ENCODE data around the gene UGT1A8. TPM values are rescaled to one million over a fixed set of nuclear protein-coding genes. Genes with fewer than 3 reads are reported as not detected.
A peak's percentile ranks its signal among the peaks of the same experiment; 100 is the strongest.
"Not testable (repeated sequence)": the region's sequence is repeated elsewhere in the genome, so short reads cannot be mapped to it uniquely, and the experiment has no call there.

UGT1A8 gene
- total RNA-seq, result not detected
- total RNA-seq, result 0 reads per million in 2 donors

DNA sequence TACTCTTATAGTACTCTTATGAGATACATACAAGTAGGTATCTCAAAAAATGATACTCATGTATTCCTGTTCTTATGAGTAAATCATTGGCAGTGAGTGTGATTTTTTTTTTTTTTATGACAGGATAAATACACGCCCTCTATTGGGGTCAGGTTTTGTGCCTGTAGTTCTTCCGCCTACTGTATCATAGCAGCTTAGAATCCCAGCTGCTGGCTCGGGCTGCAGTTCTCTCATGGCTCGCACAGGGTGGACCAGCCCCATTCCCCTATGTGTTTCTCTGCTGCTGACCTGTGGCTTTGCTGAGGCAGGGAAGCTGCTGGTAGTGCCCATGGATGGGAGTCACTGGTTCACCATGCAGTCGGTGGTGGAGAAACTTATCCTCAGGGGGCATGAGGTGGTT, at the start of gene UGT1A8:
UGT1A8 (plus strand) TSS at position 158 of the 400 bp plus-strand sequence; CDS start at position 233, 75 bp downstream.
- H3K36me3 Mint-ChIP-seq (ENCODE audit: low read depth); H3K27ac Mint-ChIP-seq; H3K4me1 Mint-ChIP-seq; ATAC-seq; DNase-seq; H3K9me3 ChIP-seq (ENCODE audit: control insufficient read depth, low read length, poor library complexity, severe bottlenecking); H3K4me3 Mint-ChIP-seq: not testable (repeated sequence)
- peaks cover 21% of the 10 kb centered on the region for H3K27me3 Mint-ChIP-seq

- Mint-ChIP-seq H3K36me3 (ENCODE audit: low read depth) (no peaks in the 10 kb centered on the region), H3K4me1 (no peaks in the 10 kb centered on the region), H3K4me3 (no peak overlapping the region), H3K27ac (no peak overlapping the region), H3K27me3 (peaks cover 16% of the 10 kb centered on the region)
- DNase-seq, result no peak
- H3K9me3 ChIP-seq (ENCODE audit: control insufficient read depth, low read length, poor library complexity, severe bottlenecking), result no peaks in the 10 kb centered on the region
- no peak for ATAC-seq
Measured at GRCh38 chr2:233571001-233571400, 46.4 kb upstream of the UGT1A8 start.

DNA sequence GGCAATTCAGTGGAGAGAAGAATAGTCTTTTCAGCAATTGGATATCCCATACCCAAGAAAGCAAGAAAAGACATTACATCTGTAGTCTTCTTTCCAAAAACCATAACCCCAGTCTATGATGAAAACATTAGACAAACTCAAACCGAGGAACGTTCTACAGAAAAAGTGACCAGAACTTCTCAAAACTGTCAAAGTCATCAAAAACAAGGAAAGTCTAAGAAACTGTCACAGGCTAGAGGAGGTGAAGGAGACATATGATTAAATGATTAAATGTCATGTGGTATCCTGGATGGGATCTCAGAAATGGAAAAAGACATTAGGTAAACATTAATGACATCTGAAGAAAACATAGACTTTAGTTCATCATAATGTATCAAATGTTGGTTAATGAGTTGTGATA, 46.0 kb upstream of the UGT1A8 start:
- no peak overlapping the region for H3K4me3 Mint-ChIP-seq
- no peak for ATAC-seq

GRCh38 chr2:233572468-233572867, 45.0 kb upstream of the UGT1A8 start:
- Mint-ChIP-seq H3K4me1 (no peaks in the 10 kb centered on the region), H3K36me3 (ENCODE audit: low read depth) (no peaks in the 10 kb centered on the region), H3K27ac (no peak overlapping the region), H3K27me3 (peaks cover 16% of the 10 kb centered on the region), H3K4me3 (no peak overlapping the region)
- ATAC-seq (no peak), DNase-seq (no peak)
- no peaks in the 10 kb centered on the region for H3K9me3 ChIP-seq (ENCODE audit: control insufficient read depth, low read length, poor library complexity, severe bottlenecking)

More for the DNA sequence above, 46.0 kb upstream of the UGT1A8 start:
- Mint-ChIP-seq H3K4me1 (no peaks in the 10 kb centered on the region), H3K36me3 (ENCODE audit: low read depth) (no peaks in the 10 kb centered on the region), H3K27ac (no peak overlapping the region), H3K27me3 (peaks cover 16% of the 10 kb centered on the region)
- no peaks in the 10 kb centered on the region for H3K9me3 ChIP-seq (ENCODE audit: control insufficient read depth, low read length, poor library complexity, severe bottlenecking)
- DNase-seq, result no peak

DNA sequence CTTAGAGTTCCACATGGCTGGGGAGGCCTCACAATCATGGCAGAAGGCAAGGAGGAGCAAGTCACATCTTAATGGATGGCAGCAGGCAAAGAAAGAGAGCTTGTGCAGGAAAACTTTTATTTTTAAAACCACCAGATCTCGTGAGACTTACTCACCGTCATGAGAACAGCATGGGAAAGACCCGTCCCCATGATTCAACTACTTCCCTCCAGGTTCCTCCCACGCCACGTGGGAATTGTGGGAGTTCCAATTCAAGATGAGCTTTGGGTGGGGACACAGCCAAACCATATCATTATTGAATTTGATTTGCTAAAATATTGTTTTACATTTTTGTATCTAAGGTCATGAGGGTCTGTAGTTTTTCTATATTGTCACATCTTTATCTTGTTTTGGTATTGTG, 40.1 kb upstream of the UGT1A8 start:
- H3K36me3 Mint-ChIP-seq (ENCODE audit: low read depth); H3K27ac Mint-ChIP-seq; H3K9me3 ChIP-seq (ENCODE audit: control insufficient read depth, low read length, poor library complexity, severe bottlenecking); DNase-seq; H3K4me1 Mint-ChIP-seq; H3K27me3 Mint-ChIP-seq; H3K4me3 Mint-ChIP-seq; ATAC-seq: not testable (repeated sequence)

- H3K9me3 ChIP-seq (ENCODE audit: control insufficient read depth, low read length, poor library complexity, severe bottlenecking); ATAC-seq; H3K36me3 Mint-ChIP-seq (ENCODE audit: low read depth); H3K4me1 Mint-ChIP-seq; H3K27ac Mint-ChIP-seq; DNase-seq: not testable (repeated sequence)
- peak overlapping the region; percentile 16 for H3K4me3 Mint-ChIP-seq
- H3K27me3 Mint-ChIP-seq, result peaks cover 36% of the 10 kb centered on the region
Measured at GRCh38 chr2:233583217-233583965, 34.0 kb upstream of the UGT1A8 start.

GRCh38 chr2:233584210-233584609, 33.2 kb upstream of the UGT1A8 start:
- Mint-ChIP-seq H3K4me3 (no peak overlapping the region), H3K27me3 (peaks cover 44% of the 10 kb centered on the region), H3K4me1 (no peaks in the 10 kb centered on the region), H3K36me3 (ENCODE audit: low read depth) (peaks cover 4% of the 10 kb centered on the region), H3K27ac (no peak overlapping the region)
- DNase-seq (no peak), ATAC-seq (no peak)
- no peaks in the 10 kb centered on the region for H3K9me3 ChIP-seq (ENCODE audit: control insufficient read depth, low read length, poor library complexity, severe bottlenecking)

- H3K27ac Mint-ChIP-seq, result no peak overlapping the region
- no peaks in the 10 kb centered on the region for H3K9me3 ChIP-seq (ENCODE audit: control insufficient read depth, low read length, poor library complexity, severe bottlenecking)
- H3K27me3 Mint-ChIP-seq, result peaks cover 47% of the 10 kb centered on the region
- no peak for DNase-seq
- H3K4me1 Mint-ChIP-seq, result no peaks in the 10 kb centered on the region
- no peak for ATAC-seq
- peaks cover 4% of the 10 kb centered on the region for H3K36me3 Mint-ChIP-seq (ENCODE audit: low read depth)
- no peak overlapping the region for H3K4me3 Mint-ChIP-seq
Measured at GRCh38 chr2:233588400-233588799, 29.0 kb upstream of the UGT1A8 start.

DNA sequence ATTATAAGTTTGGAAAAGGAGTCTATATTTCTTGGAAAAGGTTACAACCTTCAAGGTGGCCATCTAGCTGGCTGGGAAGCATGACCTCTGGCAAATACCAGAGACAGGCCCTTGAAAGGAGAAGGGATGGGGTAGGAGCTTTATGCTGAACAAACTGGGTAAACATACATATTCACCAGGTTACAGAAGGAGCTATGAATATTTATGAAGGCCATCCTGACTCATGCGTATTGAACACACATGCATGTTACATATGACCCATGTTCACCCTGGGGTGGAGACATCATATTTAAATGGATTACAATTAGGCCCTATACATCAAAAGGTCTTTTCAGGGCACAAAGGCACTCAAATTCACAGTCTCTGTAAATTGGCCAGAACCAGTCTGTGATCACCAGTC, 24.7 kb upstream of the UGT1A8 start:
- peaks cover 26% of the 10 kb centered on the region for H3K27me3 Mint-ChIP-seq

GRCh38 chr2:233593201-233593600, 24.2 kb upstream of the UGT1A8 start:
- ATAC-seq (no peak), DNase-seq (no peak)
- H3K4me1 Mint-ChIP-seq, result peaks cover 2% of the 10 kb centered on the region
- H3K4me3 Mint-ChIP-seq, result no peak overlapping the region
- peaks cover 25% of the 10 kb centered on the region for H3K27me3 Mint-ChIP-seq
- H3K36me3 Mint-ChIP-seq (ENCODE audit: low read depth), result no peaks in the 10 kb centered on the region
- no peaks in the 10 kb centered on the region for H3K9me3 ChIP-seq (ENCODE audit: control insufficient read depth, low read length, poor library complexity, severe bottlenecking)
- H3K27ac Mint-ChIP-seq, result no peak overlapping the region

More for the DNA sequence above, 24.7 kb upstream of the UGT1A8 start:
- H3K4me1 Mint-ChIP-seq; H3K36me3 Mint-ChIP-seq (ENCODE audit: low read depth); H3K27ac Mint-ChIP-seq; H3K9me3 ChIP-seq (ENCODE audit: control insufficient read depth, low read length, poor library complexity, severe bottlenecking); ATAC-seq; DNase-seq; H3K4me3 Mint-ChIP-seq: not testable (repeated sequence)

GRCh38 chr2:233597522-233597921, 19.9 kb upstream of the UGT1A8 start:
- DNase-seq (no peak), ATAC-seq (no peak)
- H3K27ac Mint-ChIP-seq, result no peak overlapping the region
- H3K36me3 Mint-ChIP-seq (ENCODE audit: low read depth), result no peaks in the 10 kb centered on the region
- no peak overlapping the region for H3K4me3 Mint-ChIP-seq
- H3K9me3 ChIP-seq (ENCODE audit: control insufficient read depth, low read length, poor library complexity, severe bottlenecking), result no peaks in the 10 kb centered on the region
- H3K27me3 Mint-ChIP-seq, result peaks cover 35% of the 10 kb centered on the region
- peaks cover 2% of the 10 kb centered on the region for H3K4me1 Mint-ChIP-seq

DNA sequence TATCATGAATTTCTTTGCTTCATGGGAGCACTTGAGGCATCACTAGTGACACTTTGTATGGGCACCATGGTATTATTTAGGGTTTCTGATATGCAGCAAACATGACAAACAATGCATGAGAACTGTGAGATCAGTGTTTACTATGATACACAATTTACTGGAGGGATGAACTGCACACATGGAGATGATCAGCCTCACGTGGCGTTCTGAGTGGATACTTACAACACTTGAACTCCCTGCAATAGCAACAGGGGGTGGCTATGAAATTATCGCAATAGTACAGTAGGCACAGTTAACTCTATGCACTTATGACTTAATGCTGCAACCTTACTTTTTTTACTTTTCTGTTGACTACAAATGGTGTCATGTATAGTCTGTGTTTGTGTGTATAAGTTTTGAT, 18.5 kb upstream of the UGT1A8 start:
- no peak for ATAC-seq
- no peaks in the 10 kb centered on the region for H3K9me3 ChIP-seq (ENCODE audit: control insufficient read depth, low read length, poor library complexity, severe bottlenecking)
- H3K27ac Mint-ChIP-seq, result no peak overlapping the region
- peaks cover 39% of the 10 kb centered on the region for H3K27me3 Mint-ChIP-seq
- H3K36me3 Mint-ChIP-seq (ENCODE audit: low read depth), result peaks cover 2% of the 10 kb centered on the region
- H3K4me1 Mint-ChIP-seq, result peaks cover 2% of the 10 kb centered on the region
- no peak overlapping the region for H3K4me3 Mint-ChIP-seq
- no peak for DNase-seq

DNA sequence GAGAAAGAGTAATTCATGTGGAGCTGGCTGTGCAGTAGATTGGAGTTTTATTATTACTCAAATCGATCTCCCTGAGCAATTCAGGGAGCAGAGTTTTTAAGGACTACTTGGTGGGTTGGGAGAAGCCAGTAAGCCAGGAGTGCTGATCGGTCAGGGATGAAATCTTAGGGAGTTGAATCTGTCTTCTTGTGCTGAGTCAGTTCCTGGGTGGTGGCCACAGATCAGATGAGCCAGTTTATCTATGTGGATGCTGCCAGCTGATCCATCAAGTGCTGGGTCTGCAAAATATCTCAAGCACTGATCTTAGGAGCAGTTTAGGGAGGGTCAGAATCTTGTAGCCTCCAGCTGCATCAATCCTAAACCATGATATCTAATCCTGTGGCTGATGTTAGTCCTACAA, 17.0 kb upstream of the UGT1A8 start:
- Mint-ChIP-seq H3K27me3 (peaks cover 31% of the 10 kb centered on the region), H3K27ac (no peak overlapping the region), H3K4me3 (no peak overlapping the region), H3K36me3 (ENCODE audit: low read depth) (peaks cover 2% of the 10 kb centered on the region), H3K4me1 (peaks cover 2% of the 10 kb centered on the region)
- ATAC-seq (no peak), DNase-seq (no peak)
- no peaks in the 10 kb centered on the region for H3K9me3 ChIP-seq (ENCODE audit: control insufficient read depth, low read length, poor library complexity, severe bottlenecking)

GRCh38 chr2:233602076-233602475, 15.4 kb upstream of the UGT1A8 start:
- no peak for ATAC-seq
- Mint-ChIP-seq H3K36me3 (ENCODE audit: low read depth) (peaks cover 2% of the 10 kb centered on the region), H3K4me1 (peaks cover 2% of the 10 kb centered on the region)

More at GRCh38 chr2:233602076-233602475, 15.4 kb upstream of the UGT1A8 start:
- no peak for DNase-seq
- peaks cover 31% of the 10 kb centered on the region for H3K27me3 Mint-ChIP-seq
- H3K4me3 Mint-ChIP-seq, result no peak overlapping the region
- no peaks in the 10 kb centered on the region for H3K9me3 ChIP-seq (ENCODE audit: control insufficient read depth, low read length, poor library complexity, severe bottlenecking)
- H3K27ac Mint-ChIP-seq, result no peak overlapping the region
